Right lobe of liver (tissue), 4 donors: Measurements from ENCODE around the gene BMERB1.
"Not testable (repeated sequence)": the region's sequence is repeated elsewhere in the genome, so short reads cannot be mapped to it uniquely, and the experiment has no call there.

ENCODE experiments used
- POLR2A ChIP-seq: fragments of 450-650 bp; IDR thresholded peaks from one replicate; pipeline ENCODE4 v1.6.1; 2017; ENCODE audit warnings: antibody characterized with exemption, mild to moderate bottlenecking
- TF ChIP-seq, protein P1 (sequence below), 4 donors: fragments of 200-600 bp in 3 of 4; fragments of 450-650 bp in 1 of 4; IDR thresholded peaks; one replicate each; pipeline versions ENCODE4 v1.5.1 to v1.8.0; 2016 to 2022; ENCODE audit warnings: antibody characterized with exemption in 4 of 4, mild to moderate bottlenecking in 2 of 4
- donor health status: DM: no; HTN: no; CAD: no.
- donor health status: DM: no; HTN: no; CAD: no.
- donor health status: DM: no; HTN: yes; CAD: no.

GRCh38 chr16:15407756-15408155 is 26.6 kb upstream of the BMERB1 start:
- TF ChIP-seq, protein P1, sequence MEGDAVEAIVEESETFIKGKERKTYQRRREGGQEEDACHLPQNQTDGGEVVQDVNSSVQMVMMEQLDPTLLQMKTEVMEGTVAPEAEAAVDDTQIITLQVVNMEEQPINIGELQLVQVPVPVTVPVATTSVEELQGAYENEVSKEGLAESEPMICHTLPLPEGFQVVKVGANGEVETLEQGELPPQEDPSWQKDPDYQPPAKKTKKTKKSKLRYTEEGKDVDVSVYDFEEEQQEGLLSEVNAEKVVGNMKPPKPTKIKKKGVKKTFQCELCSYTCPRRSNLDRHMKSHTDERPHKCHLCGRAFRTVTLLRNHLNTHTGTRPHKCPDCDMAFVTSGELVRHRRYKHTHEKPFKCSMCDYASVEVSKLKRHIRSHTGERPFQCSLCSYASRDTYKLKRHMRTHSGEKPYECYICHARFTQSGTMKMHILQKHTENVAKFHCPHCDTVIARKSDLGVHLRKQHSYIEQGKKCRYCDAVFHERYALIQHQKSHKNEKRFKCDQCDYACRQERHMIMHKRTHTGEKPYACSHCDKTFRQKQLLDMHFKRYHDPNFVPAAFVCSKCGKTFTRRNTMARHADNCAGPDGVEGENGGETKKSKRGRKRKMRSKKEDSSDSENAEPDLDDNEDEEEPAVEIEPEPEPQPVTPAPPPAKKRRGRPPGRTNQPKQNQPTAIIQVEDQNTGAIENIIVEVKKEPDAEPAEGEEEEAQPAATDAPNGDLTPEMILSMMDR (IDR thresholded peaks at IDR 0.05), result not testable (repeated sequence)
- not testable (repeated sequence) for TF ChIP-seq POLR2A
